HG02852 (cell line): ENCODE measurements around the gene C19orf85.

Experiments
- ATAC-seq: cut with Tn5 transposase; IDR thresholded peaks from one replicate; pipeline ENCODE4 v1.9.1; 2021; ENCODE audit warnings: mild to moderate bottlenecking, moderate library complexity; ENCODE audit not compliant: unreplicated experiment

C19orf85 gene

DNA sequence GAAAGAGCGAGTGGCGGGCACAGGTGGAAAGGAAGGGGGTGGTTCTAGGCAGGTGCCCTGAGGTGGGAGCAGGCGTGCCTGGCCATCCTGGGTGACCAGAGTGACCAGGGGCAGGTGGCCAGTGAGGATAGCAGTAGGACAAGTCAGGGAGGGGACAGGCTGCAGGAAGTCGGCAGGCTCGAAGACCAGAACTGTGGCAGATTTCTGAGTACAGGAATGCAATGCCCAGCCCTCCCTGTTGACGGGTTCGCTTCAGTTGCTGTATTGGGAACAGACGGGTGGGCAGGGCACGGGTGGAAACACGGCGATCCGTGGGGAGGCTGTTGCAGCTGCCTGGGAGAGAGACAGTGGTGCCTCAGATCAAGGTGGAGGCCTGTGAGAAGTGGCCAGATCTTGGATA is 13.8 kb upstream of the C19orf85 start:
- ATAC-seq, result no peak

- ATAC-seq, result no peak
Observed at GRCh38 chr19:55477905-55478304, 13.4 kb upstream of the C19orf85 start.

DNA sequence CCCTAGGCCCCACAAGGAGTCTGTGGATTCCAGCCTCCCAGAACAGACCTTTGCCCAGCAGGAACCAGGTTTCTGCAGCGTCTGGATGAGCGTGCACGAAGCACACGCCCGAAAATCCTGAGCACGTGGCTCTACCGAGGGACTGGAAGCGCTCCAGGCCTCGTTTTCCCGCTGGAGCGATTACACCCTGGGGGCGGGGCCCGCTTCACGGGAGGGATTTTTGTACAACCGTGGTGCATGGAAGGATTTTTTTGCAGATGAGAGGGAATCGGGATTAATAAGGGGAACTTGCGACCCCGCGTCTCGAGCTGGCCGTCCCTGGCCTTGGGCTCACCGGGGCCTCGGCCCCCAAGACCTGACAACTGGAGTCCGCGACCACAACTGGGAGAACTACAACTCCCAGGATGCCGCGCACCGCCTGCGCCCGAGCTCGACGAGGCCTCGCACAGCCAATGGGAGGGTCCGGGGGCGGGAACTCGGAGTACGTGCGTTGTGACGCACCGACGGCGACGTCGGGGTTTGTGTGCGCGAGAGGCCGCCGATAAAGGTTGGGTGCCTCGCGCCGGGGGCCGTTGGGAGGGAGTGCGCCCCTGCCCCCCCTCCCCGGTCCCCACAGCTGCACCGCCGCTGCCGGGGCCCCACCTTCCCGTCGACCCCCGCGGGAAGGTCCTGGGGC is 11.7 kb upstream of the C19orf85 start, which contains the start of gene ZNF628:
Gene ZNF628, plus strand, starts transcription at position 518 of the 676 bp plus-strand sequence. CDS start 3,294 bp downstream, outside the sequence.
- peak; percentile 86 for ATAC-seq

DNA sequence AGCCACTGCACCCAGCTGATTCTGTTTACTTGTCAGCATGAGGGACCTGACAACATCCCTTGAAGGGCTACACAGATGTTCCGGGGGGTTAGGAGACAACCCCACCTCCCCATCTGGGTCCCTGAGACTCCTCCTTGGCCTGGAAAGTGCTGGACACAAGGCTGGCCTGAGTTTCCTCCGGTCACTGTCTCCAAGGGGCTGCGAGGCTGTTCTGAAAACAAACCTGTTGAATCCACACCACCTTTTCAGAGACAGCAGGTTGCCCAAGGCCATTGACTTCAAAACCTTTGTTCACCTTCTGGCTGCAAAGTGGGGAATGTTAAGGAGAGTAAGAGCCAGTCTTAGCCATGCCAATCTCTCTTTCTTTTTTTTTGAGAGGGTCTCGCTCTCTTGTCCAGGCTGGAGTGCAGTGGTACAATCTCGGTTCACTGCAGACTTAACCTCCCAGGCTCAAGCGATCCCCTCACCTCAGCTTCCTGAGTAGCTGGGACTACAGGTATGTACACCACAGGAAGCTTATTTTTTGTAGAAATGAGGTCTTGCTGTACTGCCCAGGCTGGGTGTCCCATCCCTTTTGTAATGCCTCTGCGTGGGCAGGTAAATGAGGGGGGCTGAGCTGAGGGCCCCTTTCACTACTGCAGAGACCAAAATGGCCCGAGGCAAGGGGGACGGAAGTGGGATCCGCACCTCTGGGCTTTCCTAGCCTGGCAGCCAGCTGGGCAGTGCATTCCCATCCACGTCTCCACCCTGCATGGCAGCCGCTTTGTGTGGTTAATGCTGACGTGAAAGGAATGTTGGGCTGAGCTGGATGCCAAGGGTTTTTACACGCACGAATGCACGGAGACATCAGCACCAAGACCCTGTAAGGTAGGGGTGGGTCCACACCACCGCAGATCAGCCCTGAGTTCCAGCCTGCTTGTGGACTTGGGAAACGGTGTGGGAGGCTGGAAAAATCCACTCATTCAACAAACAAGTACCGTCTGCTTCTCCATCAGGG is 10.0 kb upstream of the C19orf85 start:
- no peak for ATAC-seq

- ATAC-seq, result no peak
Observed at GRCh38 chr19:55473225-55474012, 8.9 kb upstream of the C19orf85 start.

DNA sequence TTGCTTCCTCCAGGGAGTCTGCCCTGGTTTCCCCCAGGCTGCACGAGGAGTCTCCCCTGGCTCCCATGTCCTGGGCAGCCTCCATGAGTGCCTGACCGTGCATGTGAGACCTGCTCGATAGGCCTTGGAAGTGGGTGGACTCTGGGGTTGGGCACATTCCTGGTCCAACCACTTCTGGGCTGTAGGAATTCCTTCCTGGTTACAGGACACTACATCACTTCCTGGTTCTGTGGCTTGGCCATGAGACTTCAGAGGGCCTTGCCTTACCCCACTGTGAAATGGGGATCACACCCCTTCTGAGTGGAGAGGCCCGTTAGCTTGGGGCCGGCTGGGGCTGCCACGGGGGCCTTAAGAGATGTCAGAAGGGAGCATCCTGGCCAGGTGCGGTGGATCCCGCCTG is 7.9 kb upstream of the C19orf85 start:
- no peak for ATAC-seq

- ATAC-seq, result no peak
Observed at GRCh38 chr19:55471266-55471665, 6.7 kb upstream of the C19orf85 start.

- no peak for ATAC-seq
Observed at GRCh38 chr19:55468054-55468393, 3.5 kb upstream of the C19orf85 start.

DNA sequence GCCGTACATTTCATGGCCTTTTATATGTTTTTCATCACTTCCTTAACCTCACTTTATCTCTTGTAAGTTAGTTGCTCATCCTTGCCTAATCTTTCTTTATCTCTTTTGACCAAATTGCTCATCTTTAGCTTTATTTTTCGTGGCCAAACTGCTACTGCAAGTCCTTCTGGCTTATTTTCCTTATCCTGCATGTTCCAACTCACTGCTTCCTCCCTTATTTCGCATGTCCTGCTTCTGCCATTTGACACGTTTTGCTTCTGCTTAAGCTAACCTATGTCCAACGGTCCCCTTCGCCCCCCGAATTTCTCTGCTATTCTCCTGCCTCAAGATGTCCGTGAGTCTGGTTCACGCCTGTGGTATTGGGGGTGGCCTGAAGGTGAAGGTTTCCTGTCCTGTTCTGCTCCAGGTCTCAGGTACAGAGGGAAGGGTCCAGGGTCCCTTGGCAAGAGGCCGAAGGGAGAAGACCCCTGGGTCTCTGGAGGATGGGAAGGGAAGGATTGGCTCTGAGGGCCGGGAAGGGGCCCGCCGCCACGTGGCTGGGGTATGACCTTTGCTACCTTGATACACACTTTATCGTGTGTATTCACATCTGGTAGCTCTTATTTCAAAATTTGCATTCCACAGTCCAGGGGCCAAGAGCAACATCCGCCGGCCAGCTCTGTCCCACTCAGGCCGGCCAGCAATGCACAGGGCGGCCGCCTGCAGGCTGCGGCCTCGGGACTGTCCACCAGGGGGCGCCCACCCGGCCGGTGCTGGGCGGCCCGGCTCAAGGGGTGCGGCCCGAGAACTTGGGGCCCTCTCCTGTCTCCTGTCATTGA is 2.9 kb upstream of the C19orf85 start:
- no peak for ATAC-seq

DNA sequence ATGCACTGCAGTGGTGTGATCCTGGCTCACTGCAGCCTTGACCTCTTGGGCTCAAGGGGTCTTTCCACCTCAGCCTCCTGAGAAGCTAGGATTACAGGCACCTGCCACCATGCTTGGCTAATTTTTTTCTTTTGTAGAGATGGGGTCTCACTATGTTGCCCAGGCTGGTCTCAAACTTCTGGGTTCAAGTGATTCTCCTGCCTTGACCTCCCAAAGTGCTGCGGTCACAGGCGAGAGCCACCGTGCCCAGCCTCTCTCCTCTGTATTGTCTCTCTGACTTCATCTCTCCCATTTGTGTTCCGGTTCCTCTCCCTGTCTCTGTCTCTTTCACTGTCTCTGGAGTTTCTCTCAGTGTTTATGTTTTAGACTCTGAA is 1.7 kb upstream of the C19orf85 start:
- ATAC-seq, result no peak

DNA sequence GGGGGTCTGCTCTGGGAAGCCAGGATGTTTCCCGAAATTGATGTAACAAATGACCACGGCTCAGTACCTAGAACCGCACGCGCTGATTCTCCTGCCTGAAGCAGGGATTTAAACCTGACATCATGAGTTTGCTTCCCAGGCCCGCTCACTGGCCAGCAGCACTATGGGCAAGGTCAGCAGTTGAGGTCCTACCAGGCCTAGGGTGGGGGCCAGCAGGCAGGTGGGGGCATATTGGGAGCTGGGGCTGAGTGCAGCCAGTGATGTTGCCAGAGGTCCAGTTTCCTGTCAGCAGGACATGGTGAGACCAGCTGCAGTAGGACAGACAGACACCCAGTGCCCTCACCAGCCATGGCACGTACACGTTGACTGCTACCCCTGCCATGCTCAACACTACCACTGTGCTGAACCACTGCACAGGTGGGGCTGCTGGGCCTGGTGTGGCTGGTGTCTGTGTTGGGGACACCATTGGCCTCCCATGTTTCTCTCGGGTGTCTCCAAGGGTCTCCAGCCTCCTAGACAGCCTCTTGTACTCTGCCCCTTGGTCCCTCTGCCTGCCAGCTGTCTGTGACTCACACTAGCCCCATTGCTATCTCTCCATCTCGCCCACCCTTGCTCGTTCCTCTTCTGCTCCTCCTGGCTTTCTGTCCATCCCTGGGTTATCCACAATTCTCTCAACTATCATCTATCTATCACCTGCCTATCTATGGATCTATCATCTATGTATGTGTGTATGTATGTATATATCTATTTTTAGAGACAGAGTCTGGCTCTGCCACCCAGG is 1.1 kb upstream of the C19orf85 start:
- ATAC-seq, result no peak

DNA sequence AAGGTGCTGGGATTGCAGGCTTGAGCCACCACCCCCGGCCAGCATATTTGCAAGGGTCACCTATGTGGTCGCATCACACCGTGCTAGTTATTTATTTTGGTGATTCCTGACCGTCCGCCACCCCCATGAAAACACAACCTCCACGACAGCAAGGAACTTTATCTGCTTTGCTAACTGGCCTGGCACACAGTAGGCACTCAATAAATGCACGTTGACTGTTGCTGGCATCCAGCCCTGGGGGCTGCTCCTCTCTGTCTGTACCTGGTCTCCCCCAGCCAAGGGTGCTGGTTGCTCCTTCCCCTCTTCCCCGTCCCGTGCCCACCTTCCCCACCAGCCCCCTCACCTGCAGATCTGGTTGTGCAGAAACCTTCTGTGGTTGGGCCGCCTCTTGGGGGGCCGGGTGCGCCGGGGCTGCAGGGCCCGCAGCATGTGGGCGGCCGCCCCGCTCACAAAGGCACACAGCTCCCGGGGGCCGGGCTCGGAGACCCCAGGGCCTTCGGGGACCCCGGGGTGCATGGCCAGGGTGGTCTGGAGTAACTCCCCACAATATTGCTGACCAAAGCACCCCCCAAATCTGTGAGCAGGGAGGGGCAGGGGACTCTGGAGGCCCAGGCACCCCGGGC is 401 bp downstream of the C19orf85 start:
- ATAC-seq, result no peak

GRCh38 chr19:55463583-55464031 is 944 bp downstream of the C19orf85 start:
- ATAC-seq, result no peak

DNA sequence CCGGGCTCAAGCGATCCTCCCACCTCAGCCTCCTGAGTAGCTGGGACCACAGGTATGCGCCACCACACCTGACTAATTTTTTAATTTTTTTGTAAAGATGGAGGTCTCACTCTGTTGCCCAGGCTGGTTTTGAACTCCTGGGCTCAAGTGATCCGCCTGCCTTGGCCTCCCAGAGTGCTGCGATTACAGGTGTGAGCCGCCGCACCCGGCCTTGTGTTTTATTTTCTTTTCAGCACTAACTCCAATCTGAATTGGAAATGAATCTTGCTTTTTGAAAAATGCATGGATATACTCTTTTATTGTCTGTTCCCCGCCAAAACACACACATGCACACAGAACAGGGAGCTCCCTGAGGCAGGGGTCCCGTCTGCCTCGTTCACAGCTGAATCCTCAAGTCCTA is 1.8 kb downstream of the C19orf85 start:
- ATAC-seq, result no peak

GRCh38 chr19:55461974-55462626 is 2.5 kb downstream of the C19orf85 start:
- no peak for ATAC-seq

DNA sequence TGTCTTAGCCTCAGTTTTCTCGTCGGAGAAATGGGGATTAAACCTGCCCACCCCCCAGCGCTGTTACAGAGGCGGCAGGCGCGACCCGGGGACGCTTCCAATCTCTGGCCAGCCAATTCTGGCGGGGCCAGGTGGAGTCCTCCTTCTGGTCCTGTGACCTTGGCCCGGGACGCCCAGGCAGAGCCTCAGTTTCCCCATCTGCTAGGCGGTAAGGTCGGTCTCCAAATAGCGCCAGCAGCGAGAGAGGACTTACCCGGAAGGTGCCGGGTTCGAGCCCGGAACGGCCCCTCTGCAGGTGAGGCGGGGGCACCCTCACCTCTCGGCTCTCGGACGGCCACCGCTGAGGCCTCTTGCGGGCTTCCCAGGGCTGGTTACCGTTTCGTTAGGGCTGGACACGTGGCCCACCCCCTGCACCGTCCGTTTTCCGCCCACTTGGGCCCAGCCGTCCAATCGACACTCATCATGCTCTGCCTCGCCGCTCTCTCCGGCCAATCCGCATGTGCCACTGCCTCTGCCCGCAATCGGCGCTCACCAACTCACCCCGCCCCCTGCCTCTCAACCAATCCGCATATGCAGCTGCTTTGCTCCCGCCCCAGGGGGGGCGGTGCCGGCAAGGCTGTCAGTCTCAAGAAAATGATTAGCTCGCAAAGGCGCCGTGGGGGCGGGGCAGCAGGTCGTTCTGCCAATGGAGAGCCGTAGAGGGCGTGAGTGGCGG is 3.1 kb downstream of the C19orf85 start, which contains the start of gene ISOC2:
Gene ISOC2, minus strand, starts transcription at position 384 of the 715 bp plus-strand sequence. CDS start 5,156 bp downstream, outside the sequence.
- peak; percentile 95 for ATAC-seq

- ATAC-seq, result no peak
Observed at GRCh38 chr19:55460670-55461258, 3.8 kb downstream of the C19orf85 start.
